Right cardiac atrium (tissue), 5 donors: ENCODE data around the gene CHRNA3. TPM values are rescaled to one million over a fixed set of nuclear protein-coding genes. Genes with fewer than 3 reads are reported as not detected.

Experiments used
- ATAC-seq, 2 donors: fragments of 200-7000 bp; cut with Tn5 transposase; one replicate each; pipeline versions ENCODE4 v1.8.0 to v1.9.1; 2020; ENCODE audit warnings: moderate library complexity in 2 of 2, mild to moderate bottlenecking in 1 of 2
- DNase-seq, 3 donors: peaks; one replicate each; pipeline ENCODE4 v3.0.0-alpha.2; 2020
- H3K27ac ChIP-seq: one replicate; pipeline ENCODE4 v1.5.1; 2013; ENCODE audit warnings: mild to moderate bottlenecking, low read length, control low read depth, moderate library complexity
- H3K27me3 ChIP-seq: one replicate; pipeline ENCODE4 v1.6.1; 2013; ENCODE audit not compliant: control insufficient read depth, insufficient read depth
- H3K4me1 ChIP-seq: one replicate; pipeline ENCODE4 v1.6.1; 2013; ENCODE audit warnings: low read length; ENCODE audit not compliant: control insufficient read depth, insufficient read depth
- H3K4me3 ChIP-seq: one replicate; pipeline ENCODE4 v1.5.1; 2013; ENCODE audit warnings: low read length, control low read depth
- H3K9me3 ChIP-seq: one replicate; pipeline ENCODE4 v1.6.1; 2013; ENCODE audit warnings: low read length; ENCODE audit not compliant: control insufficient read depth
- WGBS: extraction: QIAGEN DNeasy Blood & Tissue Kit; methylation state at CpG from one replicate; pipeline ENCODE4 v1.1.7; 2013; 5-methylcytosine and 5-hydroxymethylcytosine counted together
- intact Hi-C, 4 donors: fragments of 100-400 bp; cut with DNase I; formaldehyde crosslinking; loops; one replicate each; pipeline versions ENCODE4 v1.11.0 to v1.14.0; 2022 to 2023
- long read RNA-seq, 4 donors: library from polyadenylated mRNA; unstranded; transcript quantifications; one replicate each; pipeline ENCODE4 v2.0.0, GENCODE V29; 2020 to 2021
- polyA plus RNA-seq: library from polyadenylated mRNA; stranded (reverse); fragments of 200-250 nt; gene quantifications from one replicate; pipeline ENCODE4 v1.2.3, GENCODE V29; 2013
- total RNA-seq, 4 donors: library from RNA; stranded (reverse); fragmentation: NEBNext Ultra II Directional; extraction: Animal tissue kit (Norgen Biotek cat#: 25700); gene quantifications; one replicate each; pipeline ENCODE4 v1.2.1, GENCODE V29; 2021
- donor health status: healthy with polysubstance abuse.
- donor health status: DM: no; HTN: yes; CAD: no.
- donor health status: DM: no; HTN: no; CAD: no.
- donor health status: DM: no; HTN: yes; CAD: no; lungs with severe emphysema.
- donor health status: DM: yes; HTN: yes; CAD: no.

The CHRNA3 gene
- total RNA-seq, result 1 to 10 TPM in 2 of 4 donors, under 1 TPM in 1, not detected in 1; 0.86 to 1.3 (median 1.1) TPM
- 0.11 TPM for polyA plus RNA-seq
- long read RNA-seq, donor 1, partial matches to known transcripts, result 0 of 1 reads
- long read RNA-seq, donor 1, other reads (novel, unspliced or antisense), result 1 of 1 reads
- long read RNA-seq, donor 2, result 0 reads
- long read RNA-seq, donor 3, partial matches to known transcripts, result 0 of 4 reads
- long read RNA-seq, donor 3, other reads (novel, unspliced or antisense), result 0 of 4 reads
- long read RNA-seq, donor 4, result 0 reads

DNA sequence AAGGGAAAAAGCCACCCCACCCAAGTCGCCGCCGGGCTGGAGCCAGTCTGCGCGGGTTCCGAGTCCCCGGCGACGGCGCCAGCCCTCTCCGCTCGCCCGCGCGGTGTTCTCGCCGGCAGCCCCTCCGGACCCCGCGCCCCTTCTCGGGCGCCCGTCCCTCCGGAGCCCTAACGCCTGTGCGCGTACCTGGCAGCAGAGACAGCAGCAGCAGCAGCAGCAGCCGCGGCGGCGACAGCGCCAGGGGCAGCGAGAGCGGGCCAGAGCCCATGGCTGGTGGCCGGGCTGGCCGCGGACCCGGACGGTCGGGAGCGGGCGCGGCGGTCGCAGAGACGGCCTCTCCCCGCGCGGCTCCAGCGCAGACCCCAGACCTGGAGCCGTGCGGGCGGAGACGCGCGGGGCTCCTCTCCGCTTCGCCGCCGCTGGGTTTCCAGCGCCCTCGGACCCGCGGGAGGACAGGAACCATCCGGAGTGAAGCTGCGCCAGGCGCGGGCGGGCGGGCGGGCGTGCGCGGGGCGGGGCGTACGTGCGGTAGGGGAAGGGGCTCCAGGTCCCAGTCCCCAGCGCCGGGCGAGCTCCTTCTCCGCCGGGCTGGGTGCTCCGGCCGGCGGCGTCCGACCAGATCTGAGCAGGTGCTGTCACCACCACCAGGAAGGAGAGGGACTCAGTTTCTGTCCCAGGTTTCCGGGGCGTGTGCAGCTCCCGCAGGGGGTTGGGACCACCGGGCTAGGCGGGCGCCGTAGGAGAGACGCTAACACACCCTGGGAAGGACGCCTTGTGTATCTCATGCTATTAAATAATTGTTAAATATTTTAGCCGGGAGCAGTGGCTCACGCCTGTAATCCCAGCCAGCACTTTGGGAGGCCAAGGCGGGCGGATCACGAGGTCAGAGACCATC lies at the start of gene CHRNA3:
CHRNA3 (minus strand) TSS at position 470 of the 895 bp plus-strand sequence; CDS start at position 268, 202 bp downstream.
- no peak for ATAC-seq
- no peak for DNase-seq
- intact Hi-C loops, result no loop called here

DNA sequence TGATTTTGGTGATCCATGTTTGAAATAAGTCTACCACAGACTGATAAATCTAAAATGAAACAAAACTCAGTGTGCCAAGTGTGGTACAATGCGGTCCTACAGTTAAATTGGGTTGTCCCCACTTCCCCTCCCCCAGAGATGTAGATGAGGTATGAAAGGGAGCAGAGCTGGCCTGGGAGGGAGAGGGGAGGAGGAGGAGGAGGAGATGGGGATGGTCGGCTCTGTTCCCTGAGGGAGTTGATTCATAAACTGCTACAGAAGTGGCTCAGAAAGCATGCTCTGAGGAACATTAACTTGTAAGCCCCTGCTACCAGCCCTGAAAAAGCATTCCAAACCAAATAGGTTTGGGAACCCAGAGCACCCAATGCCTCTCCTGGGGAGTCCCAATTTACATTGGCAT lies 48.2 kb upstream of the CHRNA3 start:
- Histone ChIP-seq H3K4me3 (no peak overlapping the region), H3K27ac (no peak overlapping the region), H3K27me3 (no peaks in the 10 kb centered on the region), H3K4me1 (no peaks in the 10 kb centered on the region), H3K9me3 (no peaks in the 10 kb centered on the region)
- ATAC-seq (no peak), DNase-seq (no peak)
- intact Hi-C loops, result no loop called here
- WGBS, result 57% methylated on average over 2 of the region's 2 CpGs

More for the DNA sequence above, at the start of gene CHRNA3:
- Histone ChIP-seq H3K27me3 (no peaks in the 10 kb centered on the region), H3K9me3 (no peaks in the 10 kb centered on the region), H3K27ac (no peak within 1 kb of the TSS), H3K4me3 (peak within 1 kb of the TSS; percentile 40), H3K4me1 (no peaks in the 10 kb centered on the region)
- 2% methylated on average over 102 of the region's 102 CpGs for WGBS

DNA sequence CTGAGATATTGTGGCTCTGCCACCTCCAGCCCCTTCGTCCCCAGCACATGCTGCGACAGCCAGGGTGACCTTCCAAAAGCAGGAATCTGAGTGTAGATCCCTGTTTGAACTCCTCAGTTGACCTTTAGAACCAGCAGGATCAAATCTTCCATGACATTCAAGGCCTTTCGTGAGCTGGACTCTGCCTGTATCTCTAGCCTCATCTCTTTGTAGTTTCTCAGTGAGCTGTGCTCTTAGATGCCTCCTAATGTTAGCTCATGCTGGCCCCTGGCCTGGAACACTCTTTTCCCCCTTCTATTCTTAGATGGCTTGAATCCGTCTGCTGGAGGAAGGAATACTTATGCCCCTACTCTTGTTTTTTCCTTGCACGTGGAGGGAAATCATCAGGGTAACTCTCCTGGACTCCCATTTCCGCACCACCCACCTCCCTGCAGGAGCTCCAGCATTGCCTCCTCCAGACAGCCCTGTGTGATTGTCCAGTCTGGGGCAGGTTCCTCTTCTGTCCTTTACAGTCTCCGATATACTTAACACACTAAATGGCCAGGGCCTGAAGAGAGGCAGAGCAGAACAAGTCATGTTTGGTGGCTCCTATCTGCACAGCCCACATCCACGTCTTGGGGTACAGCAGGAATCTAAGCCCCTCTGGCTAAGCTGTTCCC lies 46.9 kb upstream of the CHRNA3 start:
- no peaks in the 10 kb centered on the region for H3K4me1 ChIP-seq
- intact Hi-C loops, result no loop called here
- no peaks in the 10 kb centered on the region for H3K27me3 ChIP-seq
- H3K9me3 ChIP-seq, result no peaks in the 10 kb centered on the region
- ATAC-seq (no peak), DNase-seq (no peak)
- H3K4me3 ChIP-seq, result no peak overlapping the region
- H3K27ac ChIP-seq, result no peak overlapping the region
- 76% methylated on average over 8 of the region's 8 CpGs for WGBS

DNA sequence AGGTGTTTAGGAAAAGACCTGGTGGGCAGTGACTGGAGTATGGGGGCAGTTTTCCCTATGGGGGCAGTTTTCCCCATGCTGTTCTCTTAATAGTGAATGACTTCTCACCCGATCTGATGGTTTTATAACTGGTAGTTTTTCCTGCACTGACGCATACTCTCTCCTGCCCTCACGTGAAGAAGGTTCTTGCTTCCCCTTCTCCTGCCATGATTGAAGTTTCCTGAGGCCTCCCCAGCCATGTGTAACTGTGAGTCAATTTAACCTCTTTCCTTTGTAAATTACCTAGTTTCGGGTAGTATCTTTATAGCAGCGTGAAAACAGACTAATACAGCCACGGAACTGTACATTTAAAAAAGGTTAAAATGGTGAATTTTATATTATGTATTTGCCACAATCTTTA lies 45.2 kb upstream of the CHRNA3 start:
- intact Hi-C loops, result no loop called here
- no peak overlapping the region for H3K4me3 ChIP-seq
- H3K9me3 ChIP-seq, result no peaks in the 10 kb centered on the region
- 91% methylated on average over 6 of the region's 6 CpGs for WGBS
- ATAC-seq (no peak), DNase-seq (no peak)
- no peaks in the 10 kb centered on the region for H3K4me1 ChIP-seq
- H3K27ac ChIP-seq, result no peak overlapping the region
- H3K27me3 ChIP-seq, result no peaks in the 10 kb centered on the region

DNA sequence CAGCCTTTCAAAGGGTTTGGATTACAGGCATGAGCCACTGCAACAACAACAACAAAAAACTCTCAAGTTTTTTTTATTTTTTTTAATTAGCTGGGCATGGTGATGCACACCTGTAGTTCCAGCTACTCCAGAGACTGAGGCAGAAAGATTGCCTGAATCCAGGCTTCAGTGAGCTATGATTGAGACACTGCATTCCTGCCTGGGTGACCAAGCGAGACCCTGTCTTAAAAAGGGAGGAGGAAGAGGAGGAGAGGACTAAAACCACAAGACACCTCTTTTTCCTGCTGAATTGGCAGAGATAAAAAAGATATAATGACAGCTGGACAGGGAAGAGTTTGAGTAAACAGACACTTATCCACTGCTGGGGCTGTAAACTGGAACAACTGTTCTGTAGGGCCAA lies 42.9 kb upstream of the CHRNA3 start:
- H3K27ac ChIP-seq, result no peak overlapping the region
- H3K4me3 ChIP-seq, result no peak overlapping the region
- intact Hi-C loops, result no loop called here
- ATAC-seq (no peak), DNase-seq (no peak)
- H3K27me3 ChIP-seq, result no peaks in the 10 kb centered on the region
- WGBS, result 69% methylated on average over 1 of the region's 1 CpG
- no peaks in the 10 kb centered on the region for H3K9me3 ChIP-seq
- no peaks in the 10 kb centered on the region for H3K4me1 ChIP-seq

DNA sequence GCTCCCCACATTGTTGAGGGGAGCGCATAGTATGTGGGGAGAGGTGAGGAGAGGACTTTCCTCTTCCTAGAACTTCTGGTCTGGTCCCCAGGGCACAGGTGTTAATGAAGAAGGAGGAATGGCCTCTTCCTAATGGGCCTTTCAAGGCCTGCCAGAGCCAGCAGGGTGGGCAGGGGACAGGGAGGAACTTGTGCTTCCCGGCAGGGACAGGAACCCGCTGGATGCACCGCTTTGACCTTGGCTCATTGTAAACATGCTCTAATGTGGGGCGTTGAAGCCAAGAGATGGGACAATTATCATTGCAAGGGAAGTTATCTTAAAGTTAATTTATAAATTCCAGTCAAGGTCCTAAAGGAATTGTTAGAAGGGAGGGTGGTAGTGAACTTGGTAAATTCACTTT lies 41.2 kb upstream of the CHRNA3 start:
- WGBS, result 62% methylated on average over 5 of the region's 5 CpGs
- H3K4me3 ChIP-seq, result no peak overlapping the region
- DNase-seq (no peak), ATAC-seq (no peak)
- H3K4me1 ChIP-seq, result no peaks in the 10 kb centered on the region
- no peak overlapping the region for H3K27ac ChIP-seq
- H3K9me3 ChIP-seq, result no peaks in the 10 kb centered on the region
- no peaks in the 10 kb centered on the region for H3K27me3 ChIP-seq
- intact Hi-C loops, result no loop called here

DNA sequence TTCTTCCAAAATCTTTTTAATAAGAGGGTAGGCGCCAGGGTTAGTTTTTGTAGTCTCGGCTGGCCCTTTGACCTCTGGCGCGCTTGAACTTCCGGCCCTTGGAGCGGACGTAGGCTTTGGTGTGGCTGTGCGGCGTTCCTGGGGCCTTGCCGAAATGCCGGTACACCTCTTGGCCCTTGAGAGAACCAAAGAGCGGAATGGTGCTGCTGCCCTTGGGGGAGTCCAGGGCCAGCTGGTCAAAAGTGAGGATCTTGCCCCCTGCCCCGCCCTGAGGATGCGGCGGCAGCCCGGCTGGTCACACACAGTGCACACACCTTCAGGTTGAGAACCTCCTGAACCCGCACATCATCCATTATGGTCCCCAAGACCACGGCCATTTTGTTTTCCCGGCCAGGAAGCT lies 40.2 kb upstream of the CHRNA3 start:
- H3K27ac ChIP-seq, result no peak overlapping the region
- DNase-seq (no peak), ATAC-seq (no peak)
- no peak overlapping the region for H3K4me3 ChIP-seq
- no peaks in the 10 kb centered on the region for H3K4me1 ChIP-seq
- H3K27me3 ChIP-seq, result no peaks in the 10 kb centered on the region
- WGBS, result 94% methylated on average over 19 of the region's 19 CpGs
- intact Hi-C loops, result no loop called here
- H3K9me3 ChIP-seq, result no peaks in the 10 kb centered on the region

DNA sequence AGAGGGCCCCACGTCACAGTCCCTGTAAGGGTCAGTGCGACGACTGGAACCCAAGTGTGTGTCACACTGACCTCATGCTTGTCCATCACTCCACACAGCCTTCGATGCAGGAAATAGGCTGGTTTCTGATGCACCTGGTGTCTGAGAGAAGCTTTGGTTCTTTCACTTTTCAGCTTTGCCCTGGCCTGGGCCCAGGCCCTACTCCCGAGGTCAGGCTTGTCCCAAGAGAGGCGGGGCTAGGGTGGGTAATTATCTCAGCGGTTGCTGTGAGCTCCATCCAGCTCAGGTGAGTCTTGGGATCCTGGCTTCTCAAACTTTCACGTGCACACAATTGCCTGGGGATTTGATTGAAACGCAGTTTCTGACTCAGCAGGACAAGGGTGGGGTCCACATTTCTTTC lies 39.8 kb upstream of the CHRNA3 start:
- no peak overlapping the region for H3K4me3 ChIP-seq
- ATAC-seq, result no peak
- no peak for DNase-seq
- no peaks in the 10 kb centered on the region for H3K9me3 ChIP-seq
- no peak overlapping the region for H3K27ac ChIP-seq
- no peaks in the 10 kb centered on the region for H3K4me1 ChIP-seq
- intact Hi-C loops, result no loop called here
- no peaks in the 10 kb centered on the region for H3K27me3 ChIP-seq
- 75% methylated on average over 9 of the region's 9 CpGs for WGBS

DNA sequence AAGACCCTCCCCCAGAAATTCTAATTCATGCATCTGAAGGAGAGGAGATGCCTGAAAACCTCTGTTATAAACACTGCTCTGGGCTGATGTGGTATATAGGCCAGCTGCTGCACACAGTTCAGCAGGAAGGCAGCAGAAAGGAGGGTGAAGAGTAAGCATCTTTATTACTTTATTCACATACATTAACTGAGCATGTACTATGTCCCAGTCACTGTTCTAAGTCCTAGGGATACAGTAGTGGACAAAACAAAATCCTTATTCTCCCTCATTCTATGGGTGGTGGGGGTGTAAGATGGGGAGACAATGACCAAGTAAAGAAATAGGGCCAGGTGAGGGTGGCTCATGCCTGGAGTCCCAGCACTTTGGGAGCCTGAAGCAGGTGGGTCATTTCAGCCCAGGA lies 38.0 kb upstream of the CHRNA3 start:
- intact Hi-C loops, result no loop called here
- H3K4me3 ChIP-seq, result no peak overlapping the region
- H3K27me3 ChIP-seq, result no peaks in the 10 kb centered on the region
- ATAC-seq, result no peak
- no peaks in the 10 kb centered on the region for H3K9me3 ChIP-seq
- H3K27ac ChIP-seq, result no peak overlapping the region
- DNase-seq, result no peak
- no peaks in the 10 kb centered on the region for H3K4me1 ChIP-seq

DNA sequence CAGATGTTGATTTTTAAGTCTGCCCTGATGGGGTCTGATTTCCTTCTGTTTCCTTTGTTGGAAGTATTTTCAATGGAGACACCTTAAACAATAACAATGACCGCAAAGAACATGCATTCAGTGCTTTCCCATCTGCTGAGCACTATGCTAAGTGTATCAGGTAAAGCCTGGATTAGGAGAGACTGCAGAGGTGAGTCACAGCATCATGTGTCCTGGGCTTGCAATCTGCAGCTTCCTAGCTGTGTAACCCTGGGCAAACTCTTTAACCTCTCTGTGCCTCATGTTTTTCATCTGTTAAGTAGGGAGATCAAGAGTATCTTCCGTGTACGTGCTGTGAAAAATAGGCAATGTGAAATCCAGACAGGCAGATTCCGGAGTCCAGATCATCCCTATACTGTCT lies 33.5 kb upstream of the CHRNA3 start:
- intact Hi-C loops, result no loop called here
- DNase-seq (no peak), ATAC-seq (no peak)
- no peaks in the 10 kb centered on the region for H3K9me3 ChIP-seq
- no peak overlapping the region for H3K27ac ChIP-seq
- no peaks in the 10 kb centered on the region for H3K4me1 ChIP-seq
- H3K4me3 ChIP-seq, result no peak overlapping the region
- WGBS, result 83% methylated on average over 4 of the region's 4 CpGs
- H3K27me3 ChIP-seq, result no peaks in the 10 kb centered on the region

DNA sequence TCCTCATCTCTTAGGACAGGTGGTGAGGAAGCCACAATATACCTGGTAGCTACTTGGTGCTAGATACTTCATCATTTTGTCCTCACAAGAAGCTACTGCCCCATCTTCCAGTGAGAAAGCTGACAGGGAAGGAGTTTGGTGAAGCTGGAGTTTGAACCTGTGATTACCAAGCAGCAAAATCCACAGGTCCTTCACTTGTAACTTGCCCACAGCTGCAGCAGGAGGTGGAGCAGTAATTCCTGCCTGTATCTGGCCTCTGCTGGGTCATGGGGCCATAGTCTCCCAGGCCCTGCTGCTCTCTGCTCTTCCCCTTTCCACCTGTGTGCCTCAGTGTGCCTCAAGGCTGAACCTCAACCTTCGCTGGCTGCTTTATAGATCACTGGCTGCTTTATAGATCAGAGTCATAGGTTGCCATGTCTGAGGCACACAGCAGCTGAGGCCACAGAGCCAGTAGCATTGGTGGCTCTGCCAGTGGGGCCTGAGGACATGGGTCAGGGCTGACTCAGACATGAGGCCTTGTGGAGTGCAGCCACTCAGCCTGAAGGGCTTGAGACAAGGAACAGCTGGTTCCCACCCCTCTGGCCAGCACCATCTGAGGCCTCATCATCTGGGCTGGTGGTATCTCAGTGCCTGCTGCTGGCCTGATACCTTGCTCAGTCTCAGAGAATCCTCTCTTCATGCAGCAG lies 31.3 kb upstream of the CHRNA3 start:
- Histone ChIP-seq H3K4me3 (no peak overlapping the region), H3K27me3 (no peaks in the 10 kb centered on the region), H3K27ac (no peak overlapping the region), H3K9me3 (no peaks in the 10 kb centered on the region), H3K4me1 (no peaks in the 10 kb centered on the region)
- intact Hi-C loops, result no loop called here
- ATAC-seq (no peak), DNase-seq (no peak)
- 98% methylated on average over 1 of the region's 1 CpG for WGBS
